ENCODE data around the gene PHF11. TPM values are rescaled to one million over a fixed set of nuclear protein-coding genes. Genes with fewer than 3 reads are reported as not detected.

The PHF11 gene
- 6.4 to 7.7 TPM (median 7.5 TPM) in 5 replicates for total RNA-seq (2022; extraction: Qiagen RNA extraction; ENCODE audit: low read depth)

DNA sequence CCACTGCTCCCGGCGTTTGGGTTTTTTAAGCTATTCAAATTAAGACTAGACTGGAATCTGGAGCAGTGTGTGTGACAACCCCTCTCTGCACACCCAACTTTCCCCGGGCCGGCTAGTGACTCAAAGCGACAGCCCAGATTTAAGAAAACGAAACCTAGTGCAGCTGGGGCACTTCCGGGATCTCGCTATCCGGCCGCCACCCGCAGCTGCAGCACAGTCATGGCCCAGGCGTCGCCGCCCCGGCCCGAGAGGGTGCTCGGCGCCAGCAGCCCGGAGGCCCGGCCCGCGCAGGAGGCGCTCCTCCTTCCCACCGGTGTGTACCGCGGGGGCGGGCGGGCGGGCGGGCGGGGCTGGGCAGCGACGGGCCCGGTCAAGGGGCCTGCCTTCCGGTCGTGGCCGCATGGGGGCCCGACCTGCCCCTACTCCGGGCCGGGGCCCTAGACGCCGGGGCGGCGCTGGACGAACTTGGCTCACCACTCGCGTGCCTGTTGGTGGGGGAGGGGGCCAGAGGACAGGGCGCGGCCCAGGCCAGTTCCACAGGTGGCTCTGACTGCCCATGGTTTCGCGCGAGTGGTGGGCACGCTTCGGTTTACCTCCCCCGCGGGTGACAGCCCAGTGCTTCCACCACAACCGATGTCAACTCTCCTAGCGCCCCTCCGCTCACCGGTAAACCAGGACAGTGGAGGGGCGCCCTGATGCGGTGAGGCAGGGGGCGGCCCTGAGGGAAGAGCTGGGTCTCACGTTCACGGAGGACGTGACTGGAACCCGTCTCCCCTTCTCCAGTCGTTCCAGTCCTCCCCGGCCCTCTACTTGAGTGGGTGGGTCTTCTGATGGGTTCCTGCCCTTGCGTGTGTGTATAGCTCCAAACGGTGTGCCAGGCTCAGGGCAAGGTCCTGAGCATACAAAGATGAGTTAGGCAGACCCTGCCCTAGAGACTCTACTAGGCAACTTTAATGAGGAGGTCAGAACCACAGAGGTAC is at the start of gene PHF11:
Gene PHF11, plus strand, starts transcription at position 171 of the 980 bp plus-strand sequence. Its CDS starts 49 bp downstream, at position 220.

Other genes with a start within 250 kb of the PHF11 start
- gene CDADC1, start 248.0 kb upstream of the PHF11 start, total RNA-seq (2022; extraction: Qiagen RNA extraction; ENCODE audit: low read depth), result 6.1 to 10.0 TPM (median 8.3 TPM) in 5 replicates
- gene CAB39L, start 51.9 kb upstream of the PHF11 start, total RNA-seq (2022; extraction: Qiagen RNA extraction; ENCODE audit: low read depth), result 1.9 to 2.7 TPM (median 2.4 TPM) in 5 replicates
- 1.9 to 2.6 TPM (median 2.3 TPM) in 5 replicates for gene SETDB2, start 51.7 kb upstream of the PHF11 start, total RNA-seq (2022; extraction: Qiagen RNA extraction; ENCODE audit: low read depth)
- gene RCBTB1, start 89.6 kb downstream of the PHF11 start, total RNA-seq (2022; extraction: Qiagen RNA extraction; ENCODE audit: low read depth), result 7.0 to 10.9 TPM (median 9.2 TPM) in 5 replicates
- not detected in 5 replicates for gene ARL11, start 132.6 kb downstream of the PHF11 start, total RNA-seq (2022; extraction: Qiagen RNA extraction; ENCODE audit: low read depth)
- 36.6 to 74.4 TPM (median 66.3 TPM) in 5 replicates for gene EBPL, start 195.5 kb downstream of the PHF11 start, total RNA-seq (2022; extraction: Qiagen RNA extraction; ENCODE audit: low read depth)